HepG2 (cell line): ENCODE results near the gene RUFY2. TPM values are rescaled to one million over a fixed set of nuclear protein-coding genes. Genes with fewer than 3 reads are reported as not detected.

ENCODE experiments used
- BCL6 ChIP-seq: IDR thresholded peaks from 2 replicates; pipeline ENCODE4 v1.6.1; 2016; ENCODE audit warnings: missing genetic modification reagents, missing compliant biosample characterization
- BORCS8-MEF2B ChIP-seq: sonication (generic); formaldehyde crosslinking; IDR thresholded peaks from 2 replicates; pipeline ENCODE4 v1.8.0; 2022; ENCODE audit warnings: mild to moderate bottlenecking, missing genetic modification reagents
- FOSL2 ChIP-seq: sonication (generic); formaldehyde crosslinking; IDR thresholded peaks from 2 replicates; pipeline ENCODE4 v1.4.0; 2020; ENCODE audit warnings: missing genetic modification reagents
- FOXO1 ChIP-seq: sonication (generic); formaldehyde crosslinking; IDR thresholded peaks from 2 replicates; pipeline ENCODE4 v1.4.0; 2020; ENCODE audit warnings: missing genetic modification reagents
- FOXO4 ChIP-seq: sonication (generic); formaldehyde crosslinking; conservative IDR thresholded peaks from 2 replicates; pipeline ENCODE4 v1.8.1; 2023; ENCODE audit warnings: missing genetic modification reagents
- HES4 ChIP-seq: sonication (generic); formaldehyde crosslinking; IDR thresholded peaks from 2 replicates; pipeline ENCODE4 v1.9.0; 2021; ENCODE audit warnings: mild to moderate bottlenecking, missing genetic modification reagents, borderline replicate concordance
- HHEX ChIP-seq: IDR thresholded peaks from 2 replicates; pipeline ENCODE4 v1.6.1; 2016; ENCODE audit warnings: control low read depth
- MAFF ChIP-seq: IDR thresholded peaks from 2 replicates; pipeline ENCODE4 v1.6.1; 2011; ENCODE audit warnings: low read depth, low read length, improper control_type of control experiment
- SATB2 ChIP-seq: sonication (generic); formaldehyde crosslinking; IDR thresholded peaks from 2 replicates; pipeline ENCODE4 v1.5.0; 2020; ENCODE audit warnings: missing genetic modification reagents
- SETDB1 ChIP-seq: sonication (generic); formaldehyde crosslinking; IDR thresholded peaks from 2 replicates; pipeline ENCODE4 v1.5.1; 2020; ENCODE audit warnings: missing genetic modification reagents, mild to moderate bottlenecking, borderline replicate concordance
- SP2 ChIP-seq: sonication (generic); formaldehyde crosslinking; IDR thresholded peaks from 2 replicates; pipeline ENCODE4 v1.5.1; 2020; ENCODE audit warnings: mild to moderate bottlenecking, missing genetic modification reagents
- SYNCRIP ChIP-seq: fragments of 200-400 bp; formaldehyde crosslinking; IDR thresholded peaks from 2 replicates; pipeline ENCODE4 v1.6.1; 2018; ENCODE audit warnings: mild to moderate bottlenecking, low read depth, low read length; ENCODE audit not compliant: insufficient read depth
- TCF7 ChIP-seq: sonication (generic); IDR thresholded peaks from 2 replicates; pipeline ENCODE4 v1.6.1; 2016; ENCODE audit warnings: antibody characterized with exemption, low read depth
- TFAP4 ChIP-seq: sonication (generic); IDR thresholded peaks from 2 replicates; pipeline ENCODE4 v1.6.1; 2016; ENCODE audit warnings: low read depth, borderline replicate concordance
- THAP11 ChIP-seq: IDR thresholded peaks from 2 replicates; pipeline ENCODE4 v1.6.1; 2016; ENCODE audit warnings: missing biosample characterization, missing genetic modification reagents
- ZHX2 ChIP-seq, 2 experiments: sonication (generic) in 1 of 2; formaldehyde crosslinking in 1 of 2; IDR thresholded peaks; 2 replicates each; pipeline versions ENCODE4 v1.6.1 to v1.9.0; 2014 to 2022; ENCODE audit warnings: antibody characterized with exemption in 1 of 2, borderline replicate concordance in 1 of 2, inconsistent platforms in 1 of 2, low read depth in 1 of 2, missing genetic modification reagents in 1 of 2
- ZMAT3 ChIP-seq: sonication (generic); formaldehyde crosslinking; conservative IDR thresholded peaks from 2 replicates; pipeline ENCODE4 v1.7.0; 2021; ENCODE audit warnings: missing genetic modification reagents
- ZNF44 ChIP-seq: sonication (generic); formaldehyde crosslinking; IDR thresholded peaks from 2 replicates; pipeline ENCODE4 v1.5.1; 2020; ENCODE audit warnings: mild to moderate bottlenecking, missing genetic modification reagents
- ZNF589 ChIP-seq: sonication (generic); formaldehyde crosslinking; conservative IDR thresholded peaks from 2 replicates; pipeline ENCODE4 v1.8.0; 2022; ENCODE audit warnings: mild to moderate bottlenecking, moderate library complexity, missing genetic modification reagents
- ZNF773 ChIP-seq: sonication (generic); formaldehyde crosslinking; IDR thresholded peaks from 2 replicates; pipeline ENCODE4 v1.4.0; 2020; ENCODE audit warnings: missing genetic modification reagents, borderline replicate concordance
- ZNF780A ChIP-seq: sonication (generic); formaldehyde crosslinking; IDR thresholded peaks from 2 replicates; pipeline ENCODE4 v1.8.0; 2022; ENCODE audit warnings: mild to moderate bottlenecking, missing genetic modification reagents, moderate library complexity
- ZNF784 ChIP-seq: sonication (generic); formaldehyde crosslinking; IDR thresholded peaks from 2 replicates; pipeline ENCODE4 v1.5.1; 2020; ENCODE audit warnings: missing genetic modification reagents, mild to moderate bottlenecking, borderline replicate concordance
- polyA plus RNA-seq, 8 experiments: library from polyadenylated mRNA; depleted of rRNA in 3 of 8; stranded (reverse) in 7 of 8; unstranded in 1 of 8; fragments of >200 nt; fragmentation: Illumina TruSeq in 4 of 8; extraction: Trizol in 4 of 8; gene quantifications; 2 replicates each; pipeline versions ENCODE4 v1.2.1 to v1.2.3, GENCODE V29; 2011 to 2016; ENCODE audit warnings: low read depth in 4 of 8, missing spikeins in 1 of 8, mixed read lengths in 1 of 8; ENCODE audit not compliant: insufficient read depth in 1 of 8
- total RNA-seq, 5 experiments: library from RNA; depleted of rRNA; stranded (reverse); fragments of >200 nt; fragmentation: Illumina TruSeq; extraction: Trizol; gene quantifications; 2 replicates each; pipeline ENCODE4 v1.2.3, GENCODE V29; 2016; ENCODE audit warnings: low read depth in 1 of 5

Gene RUFY2
- total and polyA plus RNA-seq, 2 of the 13 experiments (the other 11 are each of a cell fraction or from before 2014, with no cell fraction given), result 10.1 to 16.1 TPM

- TF ChIP-seq ZNF780A (CRISPR knock-in tag), result no peak
- 0 out of 2 replicates have a peak, but pooled peaks have one; percentile 16 for TF ChIP-seq SATB2 (CRISPR knock-in tag)
- no peak for TF ChIP-seq TFAP4
- no peak for TF ChIP-seq BCL6 (CRISPR knock-in tag)
- TF ChIP-seq ZNF773 (CRISPR knock-in tag), result peak; percentile 55; the same call in 1 of the 2 replicates
- no peak for TF ChIP-seq FOXO1 (CRISPR knock-in tag)
- no peak for TF ChIP-seq ZNF589 (CRISPR knock-in tag)
- TF ChIP-seq BORCS8-MEF2B, result peak; percentile 51
- TF ChIP-seq HES4 (CRISPR knock-in tag), result 0 out of 2 replicates have a peak, but pooled peaks have one; percentile 78
- TF ChIP-seq ZNF784 (CRISPR knock-in tag), result peak; percentile 60; the same call in 1 of the 2 replicates
- TF ChIP-seq SETDB1 (CRISPR knock-in tag), result no peak
- no peak for TF ChIP-seq TCF7
- TF ChIP-seq ZHX2 (IDR thresholded peaks at IDR 0.05; ENCODE audit: low read depth), result peak; percentile 30; the same call in 1 of the 2 replicates
- no peak for TF ChIP-seq ZHX2 (CRISPR knock-in tag; IDR thresholded peaks at IDR 0.05; ENCODE audit: borderline replicate concordance)
- no peak for TF ChIP-seq HHEX (CRISPR knock-in tag)
- TF ChIP-seq SYNCRIP, result no peak
- TF ChIP-seq FOSL2 (CRISPR knock-in tag), result no peak
- TF ChIP-seq SP2 (CRISPR knock-in tag), result no peak
- TF ChIP-seq MAFF, result no peak
- TF ChIP-seq FOXO4 (CRISPR knock-in tag), result no peak
- TF ChIP-seq THAP11 (CRISPR knock-in tag), result peak; percentile 68
- no peak for TF ChIP-seq ZMAT3 (CRISPR knock-in tag)
- no peak for TF ChIP-seq ZNF44
Observed at GRCh38 chr10:68406815-68407548, at the start of gene RUFY2 (continued).
